GM18873 (cell line): ENCODE measurements around the gene TMEM132D.

ENCODE experiments used
- ATAC-seq: cut with Tn5 transposase; IDR thresholded peaks from one replicate; pipeline ENCODE4 v1.9.1; 2021; ENCODE audit warnings: mild to moderate bottlenecking, moderate library complexity, moderate number of reproducible peaks; ENCODE audit not compliant: unreplicated experiment, low FRiP score

The TMEM132D gene

GRCh38 chr12:129827102-129827865 lies 76.5 kb downstream of the TMEM132D start:
- ATAC-seq = no peak

DNA sequence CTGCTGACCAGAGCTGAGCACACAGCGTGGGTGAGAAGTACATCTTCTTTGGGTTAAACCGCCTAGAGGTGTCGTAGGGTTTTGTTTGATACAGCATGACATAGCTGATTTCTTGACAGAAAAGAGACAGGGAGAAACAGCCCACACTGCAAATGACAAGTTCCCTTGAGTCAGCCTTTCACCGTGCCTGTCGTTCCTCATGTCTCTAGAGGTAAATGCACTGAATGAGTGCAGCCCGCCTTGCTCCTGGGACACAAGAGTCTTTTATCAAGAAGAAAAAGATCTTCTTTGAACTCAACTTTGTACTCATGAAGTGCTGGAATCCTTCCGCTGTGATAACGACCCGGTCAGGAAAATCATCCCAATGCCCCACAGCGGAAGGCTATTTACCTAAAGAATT lies 77.6 kb downstream of the TMEM132D start:
- ATAC-seq = no peak

GRCh38 chr12:129825316-129825715 lies 78.5 kb downstream of the TMEM132D start:
- ATAC-seq = no peak

- ATAC-seq = no peak
Observed at GRCh38 chr12:129821964-129822363, 81.9 kb downstream of the TMEM132D start.

GRCh38 chr12:129819391-129819790 lies 84.4 kb downstream of the TMEM132D start:
- no peak for ATAC-seq

- no peak for ATAC-seq
Observed at GRCh38 chr12:129815846-129816245, 88.0 kb downstream of the TMEM132D start.

DNA sequence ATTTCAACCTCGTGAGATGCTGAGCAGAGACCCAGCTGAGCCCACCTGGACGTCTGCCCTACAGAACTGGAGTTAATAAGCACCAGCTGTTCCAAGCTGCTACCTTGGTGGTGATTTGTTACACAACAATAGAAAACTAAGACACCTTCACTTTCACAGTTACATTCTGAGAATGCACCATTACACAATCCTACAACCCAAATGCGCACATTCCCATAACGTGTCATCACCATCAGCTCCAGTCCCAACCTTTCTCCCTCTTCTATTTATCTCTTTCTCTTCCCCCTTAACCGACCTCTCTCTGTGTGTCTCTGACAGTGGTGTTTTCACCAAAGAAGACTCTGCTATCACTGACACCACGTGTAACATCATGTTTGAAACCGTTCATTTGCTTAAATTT lies 91.9 kb downstream of the TMEM132D start:
- ATAC-seq = no peak

DNA sequence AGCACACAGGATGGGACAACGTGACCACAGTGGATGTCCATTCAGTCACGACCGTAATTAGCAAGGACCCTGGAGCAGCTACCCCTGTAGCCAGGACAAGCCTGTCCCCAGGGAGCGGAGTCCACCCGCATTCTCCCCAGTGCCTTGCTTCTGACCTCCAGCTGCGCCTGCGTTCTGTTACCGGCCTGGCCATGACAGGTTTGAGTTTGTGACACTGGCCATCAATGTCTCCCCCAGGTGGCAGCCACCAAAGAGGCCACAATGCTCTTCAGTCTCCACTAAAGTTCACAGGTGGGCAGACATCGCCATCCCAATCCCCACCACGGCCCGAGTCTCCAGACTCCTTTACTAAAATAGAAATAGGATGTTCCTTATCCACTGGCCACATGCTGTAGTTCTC lies 96.7 kb downstream of the TMEM132D start:
- ATAC-seq = no peak

GRCh38 chr12:129791396-129791795 lies 112.4 kb downstream of the TMEM132D start:
- ATAC-seq = no peak

GRCh38 chr12:129790930-129791329 lies 112.9 kb downstream of the TMEM132D start:
- ATAC-seq = no peak

- no peak for ATAC-seq
Observed at GRCh38 chr12:129790331-129790730, 113.5 kb downstream of the TMEM132D start.

DNA sequence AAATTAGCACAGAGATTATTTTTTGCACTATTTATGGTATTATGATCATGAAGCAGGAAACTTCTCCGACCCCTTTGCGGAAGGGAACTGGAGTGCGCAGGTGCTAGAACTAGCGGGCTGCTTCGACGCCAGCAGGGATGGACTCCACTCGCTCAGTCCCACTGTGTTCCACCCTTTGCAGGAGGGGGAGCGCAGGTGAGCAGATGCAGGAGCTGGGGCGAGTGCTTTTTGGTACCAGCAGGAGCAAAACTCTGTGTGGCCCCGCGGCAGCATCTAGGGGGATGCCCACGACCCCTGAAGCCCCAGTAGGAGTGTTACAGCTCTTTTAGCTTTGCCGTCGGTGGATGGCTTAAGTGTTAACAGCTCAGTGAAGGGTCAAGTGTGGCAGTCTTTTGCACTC lies 113.9 kb downstream of the TMEM132D start:
- no peak for ATAC-seq

- ATAC-seq = no peak
Observed at GRCh38 chr12:129788506-129789084, 115.2 kb downstream of the TMEM132D start.

DNA sequence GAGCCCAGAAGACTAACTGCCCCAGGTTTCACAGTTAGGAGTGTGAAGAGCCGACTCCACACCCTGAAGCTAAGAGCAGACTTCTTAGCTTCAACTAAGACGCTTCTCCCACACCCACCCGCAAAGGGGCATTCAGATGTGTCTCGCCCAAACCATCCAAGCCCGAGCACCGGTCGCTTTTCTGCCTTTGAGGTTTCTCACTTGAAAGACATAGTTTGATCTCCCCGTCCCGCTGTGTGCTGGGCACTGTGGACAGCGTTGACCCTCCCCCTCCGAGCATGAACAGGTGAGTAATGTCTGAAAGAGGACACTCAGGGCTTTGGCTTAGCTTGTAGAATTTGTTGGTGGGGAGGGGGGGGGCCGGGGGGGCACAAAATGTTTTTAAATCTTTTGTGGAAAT lies 123.8 kb downstream of the TMEM132D start:
- no peak for ATAC-seq

- ATAC-seq = no peak
Observed at GRCh38 chr12:129779033-129779432, 124.8 kb downstream of the TMEM132D start.

DNA sequence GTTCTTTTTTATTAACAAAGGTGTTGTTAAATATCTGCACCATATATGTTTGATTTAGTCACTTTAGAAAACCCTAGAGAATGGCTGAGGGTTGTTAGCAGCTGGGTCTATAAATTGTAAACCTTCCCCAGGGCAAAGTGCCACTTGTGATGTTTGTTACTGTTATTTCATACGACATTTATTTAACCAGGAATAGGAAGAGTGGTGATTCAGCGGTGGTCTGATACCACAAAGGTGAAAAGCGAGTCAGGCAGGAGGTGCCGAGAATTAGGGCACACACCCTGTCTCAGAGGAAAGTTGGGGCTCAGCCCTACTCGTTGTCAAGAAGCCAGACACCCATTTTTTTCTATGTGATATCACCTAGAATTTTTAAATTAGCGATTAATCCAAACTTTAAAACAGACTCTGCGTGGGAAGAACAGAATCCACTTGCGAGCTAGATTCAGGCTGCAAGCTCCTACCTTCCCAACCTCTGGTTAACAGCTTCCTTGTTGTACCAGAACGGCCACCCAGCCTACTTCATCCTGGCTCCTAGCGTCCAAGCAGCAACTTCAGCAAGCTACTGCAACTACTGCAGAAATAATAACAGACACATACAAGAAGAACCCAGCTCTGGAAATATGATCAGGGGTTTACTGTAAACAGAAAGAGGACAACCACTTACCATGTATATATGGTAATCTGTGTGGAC lies 126.7 kb downstream of the TMEM132D start:
- no peak for ATAC-seq

GRCh38 chr12:129772501-129773493 lies 131.0 kb downstream of the TMEM132D start:
- ATAC-seq = no peak

GRCh38 chr12:129771238-129771637 lies 132.6 kb downstream of the TMEM132D start:
- ATAC-seq = no peak

GRCh38 chr12:129765719-129766118 lies 138.1 kb downstream of the TMEM132D start:
- no peak for ATAC-seq

DNA sequence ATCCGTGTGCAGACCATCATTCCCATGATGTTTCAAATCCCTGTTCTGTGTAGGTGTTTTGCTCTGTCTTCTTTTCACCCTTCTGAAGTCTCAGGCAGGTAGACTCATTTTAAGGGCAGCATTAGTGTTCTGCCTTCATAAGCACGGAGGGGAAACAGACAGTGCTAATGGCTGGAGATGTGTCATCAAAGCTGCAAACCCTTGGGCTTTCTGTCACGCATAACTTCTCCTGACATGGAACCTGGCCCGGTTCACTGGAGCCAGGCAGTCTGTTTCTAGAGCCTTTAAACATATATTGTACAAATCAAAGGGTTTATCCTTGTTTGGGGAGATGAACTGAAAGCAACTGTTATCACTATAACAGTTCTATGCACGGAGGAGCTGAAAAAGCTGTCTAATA lies 141.4 kb downstream of the TMEM132D start:
- no peak for ATAC-seq
